Activated T-helper 1 cell treated with anti-CD3 and anti-CD28 coated beads, Interleukin-12 subunit alpha, Interleukin-12 subunit beta, Interleukin-2, Interleukin-4 antibody, amounts not matched to agents 30 ng/mL and 10 ng/mL and 1 ng/mL, durations not matched to agents 14 hours and 24 hours and 36 hours (primary cell): ENCODE results near the gene DNAJC2. TPM values are rescaled to one million over a fixed set of nuclear protein-coding genes. Genes with fewer than 3 reads are reported as not detected.

ENCODE experiments used
- DNase-seq: peaks from one replicate; pipeline ENCODE4 v3.0.0; 2021; ENCODE audit warnings: low spot score
- H3K27ac Mint-ChIP-seq: one replicate; pipeline ENCODE4 v1.8.0; 2021; ENCODE audit warnings: mild to moderate bottlenecking, mixed read lengths
- H3K27me3 Mint-ChIP-seq: one replicate; pipeline ENCODE4 v1.8.0; 2022; ENCODE audit warnings: mild to moderate bottlenecking, moderate library complexity, mixed read lengths; ENCODE audit not compliant: insufficient read depth
- H3K36me3 Mint-ChIP-seq: one replicate; pipeline ENCODE4 v1.8.0; 2021; ENCODE audit warnings: low read depth, mixed read lengths
- H3K4me1 Mint-ChIP-seq: one replicate; pipeline ENCODE4 v1.8.0; 2021; ENCODE audit warnings: low read depth, mixed read lengths
- H3K4me3 Mint-ChIP-seq: one replicate; pipeline ENCODE4 v1.8.0; 2021; ENCODE audit warnings: mild to moderate bottlenecking, moderate library complexity, mixed read lengths
- H3K9me3 Mint-ChIP-seq: one replicate; pipeline ENCODE4 v1.8.0; 2021; ENCODE audit warnings: mixed read lengths
- intact Hi-C: fragments of 100-400 bp; cut with micrococcal nuclease; formaldehyde crosslinking; loops from one replicate; pipeline ENCODE4 v1.15.1; 2024
- total RNA-seq: library from RNA; stranded (reverse); gene quantifications from 2 replicates; pipeline ENCODE4 v1.2.3, GENCODE V29; 2022

DNAJC2 gene
- total RNA-seq, 1 donor from 2014 or later: 63.8 TPM

GRCh38 chr7:103369432-103369831 lies 24.9 kb upstream of the DNAJC2 start:
- H3K36me3 Mint-ChIP-seq: peaks cover 35% of the 10 kb centered on the region
- intact Hi-C loops: no loop called here
- H3K27me3 Mint-ChIP-seq: peaks cover 2% of the 10 kb centered on the region
- DNase-seq: no peak
- H3K4me1 Mint-ChIP-seq: no peaks in the 10 kb centered on the region
- no peak overlapping the region for H3K27ac Mint-ChIP-seq
- H3K9me3 Mint-ChIP-seq: no peaks in the 10 kb centered on the region
- no peak overlapping the region for H3K4me3 Mint-ChIP-seq

DNA sequence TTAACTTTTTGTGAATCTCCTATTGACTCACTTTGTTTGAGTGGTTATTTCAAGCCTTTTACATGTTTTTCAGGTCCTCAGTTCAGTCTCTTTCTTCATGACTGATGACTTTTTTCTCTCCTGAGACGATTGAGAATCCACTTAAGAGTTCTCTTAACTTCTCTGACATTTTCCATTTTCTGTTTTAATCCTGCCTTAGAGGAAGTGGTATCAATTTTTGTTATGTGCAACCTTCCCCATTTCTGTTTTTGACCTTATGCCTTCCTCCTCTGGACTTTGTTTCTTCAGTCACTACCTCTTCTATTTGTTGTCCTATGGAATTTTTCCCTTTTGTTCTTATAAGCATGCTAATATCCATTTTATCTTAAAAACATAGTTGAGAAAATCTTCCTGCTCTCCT lies 5.2 kb upstream of the DNAJC2 start:
- Mint-ChIP-seq H3K27me3 (no peaks in the 10 kb centered on the region), H3K36me3 (peaks cover 23% of the 10 kb centered on the region), H3K4me3 (peak overlapping the region; percentile 95), H3K4me1 (peaks cover 58% of the 10 kb centered on the region), H3K9me3 (no peaks in the 10 kb centered on the region), H3K27ac (peak overlapping the region; percentile 78)
- no peak for DNase-seq
- intact Hi-C loops: loop anchor here (5.0 kb wide), 1 partner anchor 857 kb away; the partner anchor contains the start of gene ORC5

DNA sequence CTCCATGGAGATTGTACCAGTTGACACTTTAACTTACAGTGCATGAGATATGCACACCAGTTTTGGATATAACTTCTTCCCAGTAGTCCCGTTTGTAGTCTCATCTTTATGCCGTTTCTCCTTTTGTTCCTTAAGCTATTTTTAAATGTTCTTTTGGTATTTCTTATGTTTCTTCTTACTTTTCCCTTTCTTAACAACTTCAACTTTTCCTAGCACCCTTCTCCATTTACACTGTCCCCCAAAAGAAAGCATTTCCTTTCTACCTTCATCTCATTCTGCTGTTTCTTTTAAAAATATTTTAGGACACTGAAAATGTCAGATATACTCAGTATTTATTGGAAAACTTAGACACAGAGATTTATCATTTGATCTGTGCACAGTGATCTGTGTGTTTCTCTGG lies 4.4 kb upstream of the DNAJC2 start:
- Mint-ChIP-seq H3K9me3 (no peaks in the 10 kb centered on the region), H3K4me1 (peaks cover 64% of the 10 kb centered on the region), H3K4me3 (peak overlapping the region; percentile 95), H3K27ac (peak overlapping the region; percentile 37), H3K36me3 (peaks cover 25% of the 10 kb centered on the region), H3K27me3 (no peaks in the 10 kb centered on the region)
- DNase-seq: no peak
- intact Hi-C loops: loop anchor here (1.0 to 5.0 kb wide), 2 partner anchors 52 to 858 kb away; partner anchors contain the start of genes ORC5 and PMPCB

GRCh38 chr7:103348452-103348851 lies 3.9 kb upstream of the DNAJC2 start:
- H3K27me3 Mint-ChIP-seq: no peaks in the 10 kb centered on the region
- intact Hi-C loops: loop anchor here (1.0 to 5.0 kb wide), 2 partner anchors 51 to 859 kb away; partner anchors contain the start of genes ORC5 and PMPCB
- peak overlapping the region; percentile 82 for H3K27ac Mint-ChIP-seq
- H3K4me3 Mint-ChIP-seq: peak overlapping the region; percentile 95
- peaks cover 29% of the 10 kb centered on the region for H3K36me3 Mint-ChIP-seq
- H3K9me3 Mint-ChIP-seq: no peaks in the 10 kb centered on the region
- no peak for DNase-seq
- peaks cover 65% of the 10 kb centered on the region for H3K4me1 Mint-ChIP-seq

DNA sequence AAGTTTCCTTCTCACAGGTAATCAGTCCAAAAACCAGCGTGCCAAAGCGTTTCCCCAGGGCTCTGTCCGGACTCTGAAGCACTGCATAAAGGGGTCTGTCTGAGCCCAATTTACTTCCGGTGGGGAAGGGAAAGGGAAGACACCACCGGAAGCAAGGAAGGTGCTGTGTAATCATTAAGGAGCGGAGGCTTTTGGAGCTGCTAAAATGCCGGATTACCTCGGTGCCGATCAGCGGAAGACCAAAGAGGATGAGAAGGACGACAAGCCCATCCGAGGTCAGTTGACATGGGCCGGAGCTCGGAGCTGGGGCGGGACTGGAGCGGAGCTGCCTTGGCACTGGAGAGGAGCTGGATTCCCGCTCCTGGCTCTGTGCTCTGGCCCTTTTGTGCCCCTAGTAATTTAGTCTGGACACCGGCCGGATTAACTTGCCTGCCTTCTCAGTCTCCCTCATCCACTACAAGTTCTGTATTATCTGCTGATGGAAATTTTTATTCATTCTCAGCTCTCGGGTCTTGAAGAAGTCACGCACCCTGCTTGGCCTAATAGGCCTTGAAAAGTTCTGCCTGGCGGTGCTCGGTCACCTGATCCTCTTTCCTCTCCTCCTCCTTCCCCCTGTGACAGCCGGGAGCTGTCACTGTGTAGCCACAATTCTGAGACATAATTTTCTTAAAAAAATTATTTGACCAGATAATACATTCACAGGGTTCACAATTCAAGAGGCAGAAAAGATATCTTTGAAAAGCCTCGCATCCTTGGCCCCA lies 3.1 kb upstream of the DNAJC2 start, which contains the start of gene PSMC2:
Gene PSMC2, plus strand, starts transcription at position 137 of the 761 bp plus-strand sequence. Its CDS starts 69 bp downstream, at position 206.
- Mint-ChIP-seq H3K4me1 (peaks cover 63% of the 10 kb centered on the region), H3K9me3 (no peaks in the 10 kb centered on the region), H3K4me3 (peak within 1 kb of the TSS; percentile 95), H3K27me3 (no peaks in the 10 kb centered on the region), H3K36me3 (peaks cover 29% of the 10 kb centered on the region), H3K27ac (peak within 1 kb of the TSS; percentile 98)
- peak; percentile 81 for DNase-seq
- intact Hi-C loops: loop anchor here (1.0 to 5.0 kb wide), 3 partner anchors 50 to 1597 kb away; partner anchors contain the start of genes ORC5 and PMPCB

DNA sequence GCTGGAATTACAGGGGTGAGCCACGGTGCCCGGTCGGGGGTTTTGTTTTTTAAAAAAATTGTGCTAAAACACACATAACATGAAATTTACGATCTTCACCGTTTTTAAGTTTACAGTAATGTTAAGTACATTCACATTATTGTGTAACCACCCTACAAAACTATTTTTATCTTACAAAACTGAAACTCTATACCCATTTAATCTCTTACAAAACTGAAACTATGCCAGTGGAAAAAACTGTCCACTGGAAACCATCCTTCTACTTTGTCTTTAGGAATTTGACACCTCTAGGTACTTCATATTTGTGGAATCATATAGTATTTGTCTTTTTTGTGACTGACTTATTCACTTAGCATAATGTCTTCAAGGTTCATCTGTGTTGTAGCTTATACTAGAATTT lies 1.8 kb upstream of the DNAJC2 start:
- no peak overlapping the region for H3K27ac Mint-ChIP-seq
- H3K9me3 Mint-ChIP-seq: no peaks in the 10 kb centered on the region
- peaks cover 28% of the 10 kb centered on the region for H3K36me3 Mint-ChIP-seq
- H3K4me3 Mint-ChIP-seq: no peak overlapping the region
- intact Hi-C loops: loop anchor here (2.0 to 5.0 kb wide), 2 partner anchors 861 to 1598 kb away; partner anchors contain the start of gene ORC5
- peaks cover 58% of the 10 kb centered on the region for H3K4me1 Mint-ChIP-seq
- no peaks in the 10 kb centered on the region for H3K27me3 Mint-ChIP-seq
- DNase-seq: no peak

DNA sequence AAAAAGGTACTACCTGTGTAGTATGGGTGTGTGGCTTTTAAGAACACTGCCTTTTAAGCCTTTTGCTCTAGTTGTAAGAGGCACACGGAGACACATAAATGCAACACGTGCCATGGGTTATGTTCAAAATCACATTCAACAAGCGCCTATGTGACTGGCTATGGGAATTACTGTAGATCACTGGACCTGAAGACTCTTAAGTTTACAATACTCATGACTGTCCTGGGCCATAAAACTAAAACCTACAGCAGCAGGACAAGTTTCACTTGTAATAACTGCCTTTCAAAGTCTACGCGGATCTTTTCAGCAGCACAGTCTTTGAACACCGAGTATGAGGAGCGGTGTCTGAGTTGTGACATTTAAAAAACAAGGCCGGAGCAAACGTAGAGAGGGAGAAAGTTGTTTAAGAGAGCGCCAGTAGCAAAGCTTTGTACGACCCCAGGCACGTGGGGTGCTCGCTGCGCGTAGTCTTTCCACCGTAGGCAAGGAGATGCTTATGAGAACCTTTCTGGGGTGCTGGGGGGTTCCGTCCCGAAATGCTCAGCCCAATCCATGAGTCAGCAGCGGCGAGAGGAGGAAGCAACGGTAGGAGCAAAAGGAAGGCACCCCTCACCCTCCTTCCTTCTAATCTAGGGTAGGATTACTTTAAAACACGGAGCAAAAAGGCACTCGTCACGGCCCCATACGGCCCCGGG lies 662 bp downstream of the DNAJC2 start:
- peak; percentile 6 for DNase-seq
- Mint-ChIP-seq H3K4me1 (peaks cover 58% of the 10 kb centered on the region), H3K27me3 (no peaks in the 10 kb centered on the region), H3K4me3 (peak overlapping the region; percentile 100), H3K27ac (peak overlapping the region; percentile 99), H3K9me3 (no peaks in the 10 kb centered on the region), H3K36me3 (peaks cover 42% of the 10 kb centered on the region)
- intact Hi-C loops: loop anchor here (1.0 to 5.0 kb wide), 6 partner anchors 47 to 597 kb away; partner anchors contain the start of genes ARMC10, FAM185A, NAPEPLD and PMPCB

DNA sequence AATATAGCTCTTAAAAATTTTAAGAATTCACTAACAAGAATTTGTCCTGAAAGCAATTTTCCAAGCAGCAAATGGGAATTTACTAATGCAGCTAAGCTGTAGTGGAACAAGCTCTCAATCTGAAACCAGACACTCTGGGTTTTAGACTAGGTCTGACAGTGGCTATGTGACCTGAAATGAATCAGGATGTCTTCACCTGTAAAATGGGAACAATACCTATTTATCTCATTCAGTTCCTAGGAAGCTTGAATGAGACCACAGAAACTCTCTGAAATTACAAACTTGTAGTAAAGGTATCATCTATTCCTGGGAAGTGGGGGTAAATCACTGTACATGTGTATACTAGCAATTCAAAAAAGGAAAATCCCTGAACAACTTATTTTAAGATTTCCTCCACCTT lies 1.2 kb downstream of the DNAJC2 start:
- H3K27me3 Mint-ChIP-seq: no peaks in the 10 kb centered on the region
- intact Hi-C loops: loop anchor here (5.0 kb wide), 1 partner anchor 596 kb away; the partner anchor contains the start of gene FAM185A
- H3K4me3 Mint-ChIP-seq: peak overlapping the region; percentile 100
- H3K36me3 Mint-ChIP-seq: peaks cover 40% of the 10 kb centered on the region
- peak overlapping the region; percentile 99 for H3K27ac Mint-ChIP-seq
- no peak for DNase-seq
- no peaks in the 10 kb centered on the region for H3K9me3 Mint-ChIP-seq
- peaks cover 53% of the 10 kb centered on the region for H3K4me1 Mint-ChIP-seq

GRCh38 chr7:103341466-103341865 lies 3.1 kb downstream of the DNAJC2 start:
- H3K27me3 Mint-ChIP-seq: no peaks in the 10 kb centered on the region
- peaks cover 48% of the 10 kb centered on the region for H3K4me1 Mint-ChIP-seq
- peaks cover 50% of the 10 kb centered on the region for H3K36me3 Mint-ChIP-seq
- H3K27ac Mint-ChIP-seq: peak overlapping the region; percentile 27
- DNase-seq: no peak
- intact Hi-C loops: loop anchor here (2.0 to 5.0 kb wide), 2 partner anchors 17 to 594 kb away; partner anchors contain the start of gene FAM185A
- H3K4me3 Mint-ChIP-seq: peak overlapping the region; percentile 73
- no peaks in the 10 kb centered on the region for H3K9me3 Mint-ChIP-seq

DNA sequence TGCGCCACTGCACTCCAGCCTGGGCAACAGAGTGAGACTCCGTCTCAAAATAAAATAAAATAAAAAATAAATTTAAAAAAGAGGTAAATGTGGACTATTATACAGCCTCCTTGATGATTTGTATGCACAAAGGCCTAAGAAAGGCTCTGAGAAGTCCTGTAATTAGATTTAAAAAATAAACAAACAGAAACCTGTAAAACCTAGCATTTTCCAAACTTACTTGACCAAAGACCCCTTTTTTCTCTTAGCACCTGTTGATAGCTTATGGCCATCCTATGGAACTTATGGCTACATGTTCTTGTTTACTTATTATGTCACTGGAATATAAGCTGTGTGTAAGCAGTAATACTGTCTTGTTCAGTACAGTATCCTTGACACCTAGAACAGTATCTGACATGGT lies 5.7 kb downstream of the DNAJC2 start:
- Mint-ChIP-seq H3K27ac (no peak overlapping the region), H3K4me3 (no peak overlapping the region), H3K4me1 (peaks cover 34% of the 10 kb centered on the region), H3K27me3 (no peaks in the 10 kb centered on the region), H3K36me3 (peaks cover 47% of the 10 kb centered on the region), H3K9me3 (no peaks in the 10 kb centered on the region)
- intact Hi-C loops: no loop called here
- DNase-seq: no peak

- peaks cover 30% of the 10 kb centered on the region for H3K4me1 Mint-ChIP-seq
- no peaks in the 10 kb centered on the region for H3K9me3 Mint-ChIP-seq
- H3K4me3 Mint-ChIP-seq: no peak overlapping the region
- intact Hi-C loops: no loop called here
- H3K36me3 Mint-ChIP-seq: peaks cover 45% of the 10 kb centered on the region
- H3K27ac Mint-ChIP-seq: no peak overlapping the region
- DNase-seq: no peak
- H3K27me3 Mint-ChIP-seq: no peaks in the 10 kb centered on the region
These were observed 7.8 kb downstream of the DNAJC2 start for GRCh38 chr7:103336761-103337160.

GRCh38 chr7:103325744-103326143 lies 18.8 kb downstream of the DNAJC2 start:
- intact Hi-C loops: loop anchor here (2.0 kb wide), 2 partner anchors 15 to 17 kb away; no protein-coding TSS in a partner anchor
- no peaks in the 10 kb centered on the region for H3K27me3 Mint-ChIP-seq
- H3K36me3 Mint-ChIP-seq: peaks cover 20% of the 10 kb centered on the region
- no peak overlapping the region for H3K27ac Mint-ChIP-seq
- no peak for DNase-seq
- peaks cover 14% of the 10 kb centered on the region for H3K4me1 Mint-ChIP-seq
- no peaks in the 10 kb centered on the region for H3K9me3 Mint-ChIP-seq
- no peak overlapping the region for H3K4me3 Mint-ChIP-seq
